Measurements from ENCODE around the gene COL3A1.
A peak's percentile ranks its signal among the peaks of the same experiment; 100 is the strongest.

Gene COL3A1

GRCh38 chr2:188974164-188974563 is at the start of gene COL3A1:
Gene COL3A1 (plus strand): TSS chr2:188974373. CDS start chr2:188974490, 117 bp downstream.
- Histone ChIP-seq H3K9me3 (ENCODE audit: control insufficient read depth in 5 of 5, low read length in 5 of 5) (no peaks in the 10 kb centered on the region), H3K27me3 (ENCODE audit: control insufficient read depth in 5 of 5, insufficient read depth in 4 of 5, low read length in 5 of 5) (no peaks in the 10 kb centered on the region), H3K4me3 (ENCODE audit: low read depth in 1 of 5, low read length in 5 of 5) (peak within 1 kb of the TSS; percentile 65 to 86 (median 78)), H3K36me3 (ENCODE audit: control insufficient read depth in 5 of 5, insufficient read depth in 5 of 5, low read length in 5 of 5) (no peaks in the 10 kb centered on the region), H3K4me1 (ENCODE audit: control insufficient read depth in 5 of 5, insufficient read depth in 5 of 5, low read length in 5 of 5) (peaks cover 2 to 31% (median 15%) of the 10 kb centered on the region in 5 donors), H3K27ac (ENCODE audit: low read depth, low read length) (peak within 1 kb of the TSS; percentile 99), H3K9ac (ENCODE audit: low read length in 5 of 5) (peak within 1 kb of the TSS; percentile 53 to 91 (median 72))

- Histone ChIP-seq H3K9ac (ENCODE audit: low read length in 5 of 5) (no peak overlapping the region), H3K36me3 (ENCODE audit: control insufficient read depth in 5 of 5, insufficient read depth in 5 of 5, low read length in 5 of 5) (no peaks in the 10 kb centered on the region), H3K4me1 (ENCODE audit: control insufficient read depth in 5 of 5, insufficient read depth in 5 of 5, low read length in 5 of 5) (no peaks in the 10 kb centered on the region), H3K27ac (ENCODE audit: low read depth, low read length) (no peak overlapping the region), H3K27me3 (ENCODE audit: control insufficient read depth in 5 of 5, insufficient read depth in 4 of 5, low read length in 5 of 5) (no peaks in the 10 kb centered on the region), H3K4me3 (ENCODE audit: low read depth in 1 of 5, low read length in 5 of 5) (no peak overlapping the region), H3K9me3 (ENCODE audit: control insufficient read depth in 5 of 5, low read length in 5 of 5) (peaks cover 0 to 27% (median 17%) of the 10 kb centered on the region in 5 donors)
These were observed 45.5 kb upstream of the COL3A1 start for GRCh38 chr2:188928643-188929042.

GRCh38 chr2:188931361-188931760 is 42.8 kb upstream of the COL3A1 start:
- H3K27ac ChIP-seq (ENCODE audit: low read depth, low read length) = no peak overlapping the region
- H3K4me3 ChIP-seq (ENCODE audit: low read depth in 1 of 5, low read length in 5 of 5) = no peak overlapping the region

GRCh38 chr2:188937228-188938220 is 36.6 kb upstream of the COL3A1 start:
- H3K9ac ChIP-seq (ENCODE audit: low read length in 5 of 5) = no peak overlapping the region
- H3K36me3 ChIP-seq (ENCODE audit: control insufficient read depth in 5 of 5, insufficient read depth in 5 of 5, low read length in 5 of 5) = no peaks in the 10 kb centered on the region
- H3K9me3 ChIP-seq (ENCODE audit: control insufficient read depth in 5 of 5, low read length in 5 of 5) = no peaks in the 10 kb centered on the region
- no peaks in the 10 kb centered on the region for H3K27me3 ChIP-seq (ENCODE audit: control insufficient read depth in 5 of 5, insufficient read depth in 4 of 5, low read length in 5 of 5)
- H3K27ac ChIP-seq (ENCODE audit: low read depth, low read length) = peak overlapping the region; percentile 90
- no peak overlapping the region for H3K4me3 ChIP-seq (ENCODE audit: low read depth in 1 of 5, low read length in 5 of 5)
- H3K4me1 ChIP-seq (ENCODE audit: control insufficient read depth in 5 of 5, insufficient read depth in 5 of 5, low read length in 5 of 5) = peaks cover 0 to 23% (median 11%) of the 10 kb centered on the region in 5 donors

More at GRCh38 chr2:188931361-188931760, 42.8 kb upstream of the COL3A1 start:
- Histone ChIP-seq H3K9me3 (ENCODE audit: control insufficient read depth in 5 of 5, low read length in 5 of 5) (peaks cover 0 to 21% (median 15%) of the 10 kb centered on the region in 5 donors), H3K4me1 (ENCODE audit: control insufficient read depth in 5 of 5, insufficient read depth in 5 of 5, low read length in 5 of 5) (no peaks in the 10 kb centered on the region), H3K36me3 (ENCODE audit: control insufficient read depth in 5 of 5, insufficient read depth in 5 of 5, low read length in 5 of 5) (no peaks in the 10 kb centered on the region), H3K27me3 (ENCODE audit: control insufficient read depth in 5 of 5, insufficient read depth in 4 of 5, low read length in 5 of 5) (no peaks in the 10 kb centered on the region), H3K9ac (ENCODE audit: low read length in 5 of 5) (no peak overlapping the region)

GRCh38 chr2:188940171-188940570 is 34.0 kb upstream of the COL3A1 start:
- H3K27me3 ChIP-seq (ENCODE audit: control insufficient read depth in 5 of 5, insufficient read depth in 4 of 5, low read length in 5 of 5) = no peaks in the 10 kb centered on the region
- peaks cover 0 to 23% (median 11%) of the 10 kb centered on the region in 5 donors for H3K4me1 ChIP-seq (ENCODE audit: control insufficient read depth in 5 of 5, insufficient read depth in 5 of 5, low read length in 5 of 5)
- H3K9ac ChIP-seq (ENCODE audit: low read length in 5 of 5) = peak overlapping the region in 3 of 5 donors; percentile 26 to 68 (median 66)
- H3K36me3 ChIP-seq (ENCODE audit: control insufficient read depth in 5 of 5, insufficient read depth in 5 of 5, low read length in 5 of 5) = no peaks in the 10 kb centered on the region
- peak overlapping the region; percentile 52 for H3K27ac ChIP-seq (ENCODE audit: low read depth, low read length)
- peaks cover 0 to 3% (median 0%) of the 10 kb centered on the region in 5 donors for H3K9me3 ChIP-seq (ENCODE audit: control insufficient read depth in 5 of 5, low read length in 5 of 5)
- peak overlapping the region; percentile 14 to 62 (median 42) for H3K4me3 ChIP-seq (ENCODE audit: low read depth in 1 of 5, low read length in 5 of 5)

GRCh38 chr2:188944442-188944841 is 29.7 kb upstream of the COL3A1 start:
- Histone ChIP-seq H3K9ac (ENCODE audit: low read length in 5 of 5) (no peak overlapping the region), H3K27me3 (ENCODE audit: control insufficient read depth in 5 of 5, insufficient read depth in 4 of 5, low read length in 5 of 5) (no peaks in the 10 kb centered on the region), H3K4me1 (ENCODE audit: control insufficient read depth in 5 of 5, insufficient read depth in 5 of 5, low read length in 5 of 5) (peaks cover 0 to 9% (median 0%) of the 10 kb centered on the region in 5 donors), H3K36me3 (ENCODE audit: control insufficient read depth in 5 of 5, insufficient read depth in 5 of 5, low read length in 5 of 5) (no peaks in the 10 kb centered on the region), H3K4me3 (ENCODE audit: low read depth in 1 of 5, low read length in 5 of 5) (no peak overlapping the region), H3K9me3 (ENCODE audit: control insufficient read depth in 5 of 5, low read length in 5 of 5) (peaks cover 0 to 3% (median 0%) of the 10 kb centered on the region in 5 donors), H3K27ac (ENCODE audit: low read depth, low read length) (no peak overlapping the region)

GRCh38 chr2:188949046-188949818 is 24.9 kb upstream of the COL3A1 start:
- H3K27me3 ChIP-seq (ENCODE audit: control insufficient read depth in 5 of 5, insufficient read depth in 4 of 5, low read length in 5 of 5) = no peaks in the 10 kb centered on the region
- no peaks in the 10 kb centered on the region for H3K9me3 ChIP-seq (ENCODE audit: control insufficient read depth in 5 of 5, low read length in 5 of 5)
- H3K4me3 ChIP-seq (ENCODE audit: low read depth in 1 of 5, low read length in 5 of 5) = no peak overlapping the region
- H3K27ac ChIP-seq (ENCODE audit: low read depth, low read length) = no peak overlapping the region
- no peak overlapping the region for H3K9ac ChIP-seq (ENCODE audit: low read length in 5 of 5)
- no peaks in the 10 kb centered on the region for H3K4me1 ChIP-seq (ENCODE audit: control insufficient read depth in 5 of 5, insufficient read depth in 5 of 5, low read length in 5 of 5)
- H3K36me3 ChIP-seq (ENCODE audit: control insufficient read depth in 5 of 5, insufficient read depth in 5 of 5, low read length in 5 of 5) = no peaks in the 10 kb centered on the region

- Histone ChIP-seq H3K36me3 (ENCODE audit: control insufficient read depth in 5 of 5, insufficient read depth in 5 of 5, low read length in 5 of 5) (no peaks in the 10 kb centered on the region), H3K4me3 (ENCODE audit: low read depth in 1 of 5, low read length in 5 of 5) (no peak overlapping the region), H3K9ac (ENCODE audit: low read length in 5 of 5) (no peak overlapping the region), H3K27me3 (ENCODE audit: control insufficient read depth in 5 of 5, insufficient read depth in 4 of 5, low read length in 5 of 5) (no peaks in the 10 kb centered on the region), H3K4me1 (ENCODE audit: control insufficient read depth in 5 of 5, insufficient read depth in 5 of 5, low read length in 5 of 5) (no peaks in the 10 kb centered on the region), H3K27ac (ENCODE audit: low read depth, low read length) (no peak overlapping the region), H3K9me3 (ENCODE audit: control insufficient read depth in 5 of 5, low read length in 5 of 5) (no peaks in the 10 kb centered on the region)
These were observed 21.3 kb upstream of the COL3A1 start for GRCh38 chr2:188952901-188953300.

- H3K9ac ChIP-seq (ENCODE audit: low read length in 5 of 5) = no peak overlapping the region
These were observed 17.9 kb upstream of the COL3A1 start for GRCh38 chr2:188956290-188956689.

More at GRCh38 chr2:188956290-188956689, 17.9 kb upstream of the COL3A1 start:
- H3K27me3 ChIP-seq (ENCODE audit: control insufficient read depth in 5 of 5, insufficient read depth in 4 of 5, low read length in 5 of 5) = no peaks in the 10 kb centered on the region
- H3K4me1 ChIP-seq (ENCODE audit: control insufficient read depth in 5 of 5, insufficient read depth in 5 of 5, low read length in 5 of 5) = no peaks in the 10 kb centered on the region
- H3K36me3 ChIP-seq (ENCODE audit: control insufficient read depth in 5 of 5, insufficient read depth in 5 of 5, low read length in 5 of 5) = no peaks in the 10 kb centered on the region
- H3K9me3 ChIP-seq (ENCODE audit: control insufficient read depth in 5 of 5, low read length in 5 of 5) = no peaks in the 10 kb centered on the region
- H3K27ac ChIP-seq (ENCODE audit: low read depth, low read length) = no peak overlapping the region
- H3K4me3 ChIP-seq (ENCODE audit: low read depth in 1 of 5, low read length in 5 of 5) = no peak overlapping the region
